Pancreas (tissue), 10 donors: Measurements from ENCODE around the gene BLOC1S2. TPM values are rescaled to one million over a fixed set of nuclear protein-coding genes. Genes with fewer than 3 reads are reported as not detected.

Experiments used
- ATAC-seq, 4 donors: fragments of 200-7000 bp; cut with Tn5 transposase; one replicate each; pipeline versions ENCODE4 v1.8.0 to v1.9.1; 2020; ENCODE audit warnings: mild to moderate bottlenecking in 4 of 4, moderate library complexity in 4 of 4
- DNase-seq, 6 donors: peaks; one replicate each; pipeline ENCODE4 v3.0.0-alpha.2; 2020
- FAIRE-seq: peaks from 2 replicates; lab custom pipeline; 2012; peaks lifted over from hg19 to GRCh38; lab: Jason Lieb, UNC
- H3K27ac ChIP-seq, 4 donors: fragments of 200-600 bp; sonication (generic); 1 replicate in 3 of 4; 2 replicates in 1 of 4; pipeline versions ENCODE4 v1.5.0 to v1.8.0; 2020
- H3K27me3 ChIP-seq, 4 donors: fragments of 200-600 bp; one replicate each; pipeline ENCODE4 v1.8.0; 2021
- H3K36me3 ChIP-seq, 3 donors: fragments of 200-600 bp; sonication (generic) in 1 of 3; one replicate each; pipeline versions ENCODE4 v1.5.0 to v1.8.0; 2020 to 2021
- H3K4me1 ChIP-seq, 3 donors: fragments of 200-600 bp; one replicate each; pipeline ENCODE4 v1.8.0; 2021
- H3K4me3 ChIP-seq, 4 donors: fragments of 200-600 bp; sonication (generic) in 2 of 4; one replicate each; pipeline versions ENCODE4 v1.5.0 to v1.8.0; 2020 to 2021
- H3K9me3 ChIP-seq, 4 donors: fragments of 200-600 bp; one replicate each; pipeline ENCODE4 v1.8.0; 2021
- CTCF ChIP-seq, 4 donors: fragments of 200-600 bp; sonication (generic) in 3 of 4; IDR thresholded peaks; one replicate each; pipeline versions ENCODE4 v1.5.0 to v1.8.0; 2021; ENCODE audit warnings: antibody characterized with exemption in 4 of 4
- WGBS, 2 donors: extraction: QIAGEN DNeasy Blood & Tissue Kit; methylation state at CpG; one replicate each; pipeline ENCODE4 v1.1.7; 2013; 5-methylcytosine and 5-hydroxymethylcytosine counted together
- intact Hi-C, 3 donors: fragments of 100-400 bp; cut with DNase I; formaldehyde crosslinking; loops; one replicate each; pipeline versions ENCODE4 v1.11.1 to v1.14.2; 2022
- polyA plus RNA-seq, 2 donors: library from polyadenylated mRNA; stranded (reverse); fragments of 200-250 nt; gene quantifications; one replicate each; pipeline ENCODE4 v1.2.3, GENCODE V29; 2013
- total RNA-seq, 6 donors: library from RNA; stranded (reverse); fragmentation: NEBNext Ultra II Directional in 4 of 6; extraction: Animal tissue kit (Norgen Biotek cat#: 25700) in 4 of 6; gene quantifications; one replicate each; pipeline versions ENCODE4 v1.2.1 to v1.2.4, GENCODE V29; 2021 to 2023
- donor health status: healthy with polysubstance abuse.
- donor health status: DM: no; HTN: no; CAD: no; lungs with moderate emphysema.
- donor health status: DM: no; HTN: no; CAD: no.
- donor health status: control.
- donor health status: control.
- donor health status: Bipolar disorder and iron deficiency.
- donor health status: DM: yes; HTN: yes; CAD: no.
- donor health status: DM: no; HTN: no; CAD: no.
- donor health status: DM: no; HTN: no; CAD: no.
- donor health status: DM: yes; HTN: yes; CAD: no.

Gene BLOC1S2
- total and polyA plus RNA-seq, 8 donors, result 11.7 to 30.4 (median 13.7) TPM

- Histone ChIP-seq H3K27ac (no peak within 1 kb of the TSS), H3K9me3 (no peaks in the 10 kb centered on the region), H3K27me3 (peaks cover 0 to 2% (median 0%) of the 10 kb centered on the region in 4 donors), H3K4me1 (no peaks in the 10 kb centered on the region), H3K36me3 (no peaks in the 10 kb centered on the region), H3K4me3 (no peak within 1 kb of the TSS)
- DNase-seq (no peak), FAIRE-seq (no peak), ATAC-seq (no peak)
- intact Hi-C loops, result no loop called here
- WGBS, 2 donors, result 44 to 59% methylated on average over 5 of the region's 5 CpGs
- no peak for TF ChIP-seq CTCF (IDR thresholded peaks at IDR 0.05)
Measured at GRCh38 chr10:100330079-100330478, 43.6 kb upstream of the BLOC1S2 start, which contains the start of gene PKD2L1. Gene PKD2L1, minus strand, starts transcription at chr10:100330228. Its CDS starts 125 bp downstream, at chr10:100330103.

DNA sequence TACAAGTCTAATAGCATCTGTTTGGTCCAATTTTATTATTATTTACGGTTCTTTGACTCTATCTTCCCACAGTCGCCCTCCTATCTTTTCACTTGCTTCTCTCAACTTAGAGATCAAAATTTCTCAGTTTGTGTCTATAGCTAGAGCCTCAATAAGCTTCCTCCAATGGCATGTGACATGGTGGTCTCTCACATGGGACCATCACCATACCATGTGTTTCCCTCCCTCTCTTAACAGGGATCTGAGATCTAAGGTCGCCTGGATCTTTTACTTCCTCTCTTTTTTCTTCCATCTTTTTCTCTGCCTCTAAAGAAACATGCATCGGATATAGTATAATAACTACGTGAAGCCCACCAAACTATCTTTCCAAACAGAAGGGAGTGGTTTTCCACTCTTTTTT is 41.7 kb upstream of the BLOC1S2 start:
- H3K27ac ChIP-seq, result no peak overlapping the region
- no peaks in the 10 kb centered on the region for H3K27me3 ChIP-seq
- TF ChIP-seq CTCF (IDR thresholded peaks at IDR 0.05), result no peak
- no peaks in the 10 kb centered on the region for H3K9me3 ChIP-seq
- intact Hi-C loops, result no loop called here
- WGBS, 2 donors, result 49 to 54% methylated on average over 5 of the region's 5 CpGs
- DNase-seq (no peak), ATAC-seq (no peak), FAIRE-seq (no peak)
- no peaks in the 10 kb centered on the region for H3K36me3 ChIP-seq
- H3K4me1 ChIP-seq, result no peaks in the 10 kb centered on the region
- H3K4me3 ChIP-seq, result no peak overlapping the region

- no peaks in the 10 kb centered on the region for H3K36me3 ChIP-seq
- WGBS, 2 donors, result 38 to 45% methylated on average over 3 of the region's 3 CpGs
- H3K4me3 ChIP-seq, result no peak overlapping the region
- TF ChIP-seq CTCF (IDR thresholded peaks at IDR 0.05), result no peak
- H3K9me3 ChIP-seq, result no peaks in the 10 kb centered on the region
- no peak for FAIRE-seq
- H3K27ac ChIP-seq, result no peak overlapping the region
- intact Hi-C loops, result no loop called here
- H3K4me1 ChIP-seq, result no peaks in the 10 kb centered on the region
- no peak for DNase-seq
- H3K27me3 ChIP-seq, result no peaks in the 10 kb centered on the region
- ATAC-seq, result no peak
Measured at GRCh38 chr10:100327718-100328009, 41.2 kb upstream of the BLOC1S2 start.

DNA sequence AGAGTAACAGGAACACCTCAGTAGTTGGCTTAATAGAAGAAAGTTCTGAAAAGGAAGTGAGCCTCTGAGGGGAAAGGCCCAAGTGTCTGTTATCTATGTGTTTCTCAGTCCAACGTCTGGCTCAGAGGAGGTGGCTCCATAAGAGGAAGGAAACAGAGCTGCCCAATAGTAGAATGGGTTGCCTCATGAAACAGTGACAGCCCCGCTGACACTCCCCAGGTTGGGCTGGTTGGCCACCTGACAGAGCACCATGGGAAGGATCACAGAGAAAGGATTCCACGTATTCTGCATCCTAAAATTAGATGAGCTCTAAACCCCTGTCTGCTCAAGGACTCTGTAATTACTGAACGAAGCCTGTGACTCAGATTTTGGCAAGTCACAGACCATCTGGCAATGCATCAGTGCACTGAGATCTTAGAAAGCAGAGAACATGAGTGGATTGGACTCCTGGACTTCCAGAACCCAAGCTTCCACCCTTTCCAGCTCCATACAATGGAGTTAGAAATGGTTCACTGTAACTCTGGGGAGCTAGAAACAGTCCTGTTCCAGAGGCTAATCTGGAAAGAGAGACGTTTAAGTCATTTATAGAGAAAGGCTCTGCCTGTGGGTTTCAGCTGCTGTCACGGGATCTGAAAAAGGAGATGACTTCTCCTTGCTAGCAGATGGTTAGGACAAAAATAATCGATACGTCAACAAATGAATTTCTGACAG is 40.7 kb upstream of the BLOC1S2 start:
- intact Hi-C loops, result no loop called here
- no peak overlapping the region for H3K27ac ChIP-seq
- no peaks in the 10 kb centered on the region for H3K27me3 ChIP-seq
- no peaks in the 10 kb centered on the region for H3K4me1 ChIP-seq
- no peak for TF ChIP-seq CTCF (IDR thresholded peaks at IDR 0.05)
- no peak overlapping the region for H3K4me3 ChIP-seq
- DNase-seq (no peak), FAIRE-seq (no peak), ATAC-seq (peak in 2 of 4 donors; percentile 63 to 65)
- H3K9me3 ChIP-seq, result no peaks in the 10 kb centered on the region
- 40 to 46% methylated on average over 8 of the region's 8 CpGs for WGBS, 2 donors
- no peaks in the 10 kb centered on the region for H3K36me3 ChIP-seq

DNA sequence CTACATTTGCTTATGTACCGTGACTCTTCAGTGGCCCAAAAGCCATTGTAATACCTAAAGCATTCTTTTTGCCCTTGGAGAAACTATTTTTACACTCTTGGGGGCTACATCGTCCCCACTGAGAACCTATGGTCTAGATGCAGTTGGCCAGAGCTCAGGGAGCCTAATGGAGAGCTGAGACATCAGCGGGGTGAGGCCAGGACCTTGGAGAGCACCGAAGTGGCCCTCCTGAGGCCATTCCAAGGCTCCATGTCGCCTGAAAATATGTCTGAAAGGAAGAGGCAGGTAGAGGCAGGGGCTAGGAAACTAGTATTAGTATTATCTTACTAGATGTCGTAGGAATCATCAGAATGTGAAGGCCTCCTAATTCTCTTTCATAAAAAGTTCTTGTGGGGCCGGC is 38.7 kb upstream of the BLOC1S2 start:
- Histone ChIP-seq H3K27me3 (no peaks in the 10 kb centered on the region), H3K4me3 (no peak overlapping the region), H3K4me1 (no peaks in the 10 kb centered on the region), H3K36me3 (no peaks in the 10 kb centered on the region), H3K27ac (no peak overlapping the region), H3K9me3 (no peaks in the 10 kb centered on the region)
- intact Hi-C loops, result no loop called here
- DNase-seq (no peak), FAIRE-seq (no peak), ATAC-seq (no peak)
- 53% methylated on average over 7 of the region's 7 CpGs for WGBS, 2 donors
- no peak for TF ChIP-seq CTCF (IDR thresholded peaks at IDR 0.05)
